ENCODE results near the gene GFI1. TPM values are rescaled to one million over a fixed set of nuclear protein-coding genes. Genes with fewer than 3 reads are reported as not detected.

GFI1 gene
- total and polyA plus RNA-seq, 9 donors, result 0.12 to 0.92 (median 0.33) TPM; not detected in 1

DNA sequence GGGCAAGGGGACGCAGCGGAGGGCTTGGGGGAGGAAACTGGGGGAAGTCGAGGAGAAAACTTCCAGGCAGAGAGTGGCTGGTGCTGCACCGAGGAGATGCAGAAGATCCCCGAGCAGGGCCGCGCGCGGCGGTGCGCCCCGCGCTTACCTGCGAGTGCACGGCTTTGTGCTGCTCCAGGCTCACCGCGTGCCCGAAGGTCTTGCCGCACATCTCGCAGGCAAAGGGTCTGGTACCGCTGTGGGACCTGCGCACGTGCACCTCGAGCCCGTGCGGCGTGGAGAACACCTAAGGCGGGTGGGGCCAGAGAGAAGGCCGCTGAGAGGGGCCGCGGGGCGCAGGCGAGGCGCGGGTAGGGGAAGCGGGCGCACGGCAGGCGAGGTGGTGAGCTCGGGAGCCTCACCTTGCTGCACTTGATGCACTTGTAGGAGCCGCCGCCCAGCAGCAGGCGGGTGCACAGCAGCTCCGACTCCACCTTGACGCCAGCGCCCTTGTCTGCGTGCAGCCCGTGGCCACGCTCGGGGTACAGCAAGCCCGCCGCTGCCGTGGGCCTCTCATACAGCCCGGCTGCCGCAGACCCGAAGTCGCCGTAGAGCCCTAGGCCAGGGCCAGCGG is 6.4 kb downstream of the GFI1 start:
- DNase-seq, result no peak
- intact Hi-C loops (cut with DNase I), result no loop called here
- H3K27ac ChIP-seq, result no peak overlapping the region
- no peaks in the 10 kb centered on the region for H3K27me3 ChIP-seq
- H3K9me3 ChIP-seq, result no peaks in the 10 kb centered on the region
- peaks cover 14% of the 10 kb centered on the region for H3K4me1 ChIP-seq (ENCODE audit: insufficient read depth)
- WGBS, 3 donors, result 16 to 33% (median 18%) methylated on average over 25 to 59 of the region's 59 CpGs
- TF ChIP-seq EP300 (IDR thresholded peaks at IDR 0.05) (no peak), POLR2A (IDR thresholded peaks at IDR 0.05) (no peak)
- TF ChIP-seq, protein P1, sequence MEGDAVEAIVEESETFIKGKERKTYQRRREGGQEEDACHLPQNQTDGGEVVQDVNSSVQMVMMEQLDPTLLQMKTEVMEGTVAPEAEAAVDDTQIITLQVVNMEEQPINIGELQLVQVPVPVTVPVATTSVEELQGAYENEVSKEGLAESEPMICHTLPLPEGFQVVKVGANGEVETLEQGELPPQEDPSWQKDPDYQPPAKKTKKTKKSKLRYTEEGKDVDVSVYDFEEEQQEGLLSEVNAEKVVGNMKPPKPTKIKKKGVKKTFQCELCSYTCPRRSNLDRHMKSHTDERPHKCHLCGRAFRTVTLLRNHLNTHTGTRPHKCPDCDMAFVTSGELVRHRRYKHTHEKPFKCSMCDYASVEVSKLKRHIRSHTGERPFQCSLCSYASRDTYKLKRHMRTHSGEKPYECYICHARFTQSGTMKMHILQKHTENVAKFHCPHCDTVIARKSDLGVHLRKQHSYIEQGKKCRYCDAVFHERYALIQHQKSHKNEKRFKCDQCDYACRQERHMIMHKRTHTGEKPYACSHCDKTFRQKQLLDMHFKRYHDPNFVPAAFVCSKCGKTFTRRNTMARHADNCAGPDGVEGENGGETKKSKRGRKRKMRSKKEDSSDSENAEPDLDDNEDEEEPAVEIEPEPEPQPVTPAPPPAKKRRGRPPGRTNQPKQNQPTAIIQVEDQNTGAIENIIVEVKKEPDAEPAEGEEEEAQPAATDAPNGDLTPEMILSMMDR (IDR thresholded peaks at IDR 0.05), result no peak
- H3K36me3 ChIP-seq, result no peaks in the 10 kb centered on the region
- H3K4me3 ChIP-seq, result no peak overlapping the region

DNA sequence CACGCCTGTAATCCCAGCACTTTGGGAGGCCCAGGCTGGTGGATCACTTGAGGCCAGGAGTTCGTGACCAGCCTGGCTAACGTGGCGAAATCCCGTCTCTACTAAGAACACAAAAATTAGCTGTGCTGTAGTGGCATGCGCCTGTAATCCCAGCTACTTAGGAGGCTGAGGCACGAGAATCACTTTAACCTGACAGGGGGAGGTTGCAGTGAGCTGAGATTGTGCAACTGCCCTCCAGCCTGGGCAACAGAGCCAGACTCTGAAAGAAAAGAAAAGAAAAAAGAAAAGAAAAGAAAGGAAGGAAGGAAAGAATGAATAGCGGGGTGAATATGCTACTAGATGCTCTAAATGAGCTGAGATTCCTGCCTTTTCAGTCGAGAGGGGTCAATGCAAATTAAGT is 7.1 kb downstream of the GFI1 start:
- Histone ChIP-seq H3K27me3 (no peaks in the 10 kb centered on the region), H3K4me1 (ENCODE audit: insufficient read depth) (peaks cover 11% of the 10 kb centered on the region), H3K9me3 (no peaks in the 10 kb centered on the region), H3K27ac (no peak overlapping the region), H3K4me3 (no peak overlapping the region), H3K36me3 (no peaks in the 10 kb centered on the region)
- 93 to 96% (median 94%) methylated on average over 9 of the region's 9 CpGs for WGBS, 3 donors
- no peak for TF ChIP-seq POLR2A (IDR thresholded peaks at IDR 0.05)
- TF ChIP-seq EP300 (IDR thresholded peaks at IDR 0.05), result no peak
- TF ChIP-seq, protein P1 (IDR thresholded peaks at IDR 0.05), result no peak
- DNase-seq, result no peak
- intact Hi-C loops (cut with DNase I), result no loop called here

DNA sequence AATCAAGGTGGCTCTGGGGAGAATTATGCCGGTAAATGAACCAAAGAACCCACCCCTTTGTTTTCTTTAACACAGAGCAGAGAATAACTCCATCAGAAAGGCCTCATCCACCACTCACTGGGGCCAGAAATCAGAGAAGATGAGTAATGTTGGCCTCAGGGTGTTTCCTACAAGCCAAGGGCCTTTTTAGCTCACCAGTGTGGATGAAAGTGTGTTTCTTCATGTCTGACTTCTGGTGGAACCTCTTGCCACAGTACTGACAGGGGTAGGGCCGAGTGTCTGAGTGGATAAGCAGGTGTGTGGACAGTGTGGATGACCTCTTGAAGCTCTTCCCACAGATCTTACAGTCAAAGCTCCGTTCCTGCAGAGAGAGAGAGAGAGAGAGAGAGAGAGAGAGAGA is 8.3 kb downstream of the GFI1 start:
- TF ChIP-seq EP300 (IDR thresholded peaks at IDR 0.05) (no peak), POLR2A (IDR thresholded peaks at IDR 0.05) (no peak)
- TF ChIP-seq, protein P1 (IDR thresholded peaks at IDR 0.05), result no peak
- intact Hi-C loops (cut with DNase I), result no loop called here
- Histone ChIP-seq H3K4me1 (ENCODE audit: insufficient read depth) (peaks cover 11% of the 10 kb centered on the region), H3K27ac (no peak overlapping the region), H3K27me3 (no peaks in the 10 kb centered on the region), H3K36me3 (no peaks in the 10 kb centered on the region), H3K4me3 (no peak overlapping the region), H3K9me3 (no peaks in the 10 kb centered on the region)
- 78 to 89% (median 85%) methylated on average over 3 of the region's 3 CpGs for WGBS, 3 donors
- no peak for DNase-seq

DNA sequence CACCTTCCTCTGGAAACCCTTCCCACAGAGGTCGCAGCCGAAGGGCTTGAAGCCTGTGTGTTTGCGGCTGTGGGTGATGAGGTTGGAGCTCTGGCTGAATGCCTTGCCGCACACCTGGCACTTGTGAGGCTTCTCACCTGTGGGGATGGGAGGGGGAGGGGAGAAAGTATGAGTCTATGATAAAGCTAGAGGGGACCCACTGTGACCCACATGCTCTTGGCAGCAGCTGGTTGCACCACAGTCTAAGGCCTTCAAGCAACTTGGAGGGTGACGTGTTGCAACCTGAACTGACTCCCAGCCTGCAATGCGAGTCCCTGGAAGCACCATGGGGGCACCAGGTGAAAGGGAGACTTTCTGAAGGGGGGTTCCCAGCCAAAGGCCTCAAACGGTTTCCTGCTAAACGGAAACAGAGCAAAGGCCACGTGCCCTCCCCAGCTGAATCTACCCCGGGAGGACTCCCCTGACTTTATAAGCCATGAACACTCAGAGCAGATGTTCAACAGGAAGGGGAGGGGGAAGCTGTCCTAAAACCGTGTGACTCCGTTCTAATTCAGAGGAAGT is 10.6 kb downstream of the GFI1 start:
- Histone ChIP-seq H3K27ac (no peak overlapping the region), H3K4me3 (no peak overlapping the region), H3K27me3 (no peaks in the 10 kb centered on the region), H3K4me1 (ENCODE audit: insufficient read depth) (peaks cover 6% of the 10 kb centered on the region), H3K9me3 (no peaks in the 10 kb centered on the region), H3K36me3 (no peaks in the 10 kb centered on the region)
- no peak for DNase-seq
- TF ChIP-seq EP300 (IDR thresholded peaks at IDR 0.05), result no peak
- TF ChIP-seq, protein P1 (IDR thresholded peaks at IDR 0.05), result no peak
- TF ChIP-seq POLR2A (IDR thresholded peaks at IDR 0.05), result no peak
- 44 to 58% (median 51%) methylated on average over 12 of the region's 12 CpGs for WGBS, 3 donors
- intact Hi-C loops (cut with DNase I), result no loop called here

Measured in ovary (tissue), 9 donors.